T-helper 2 cell treated with Interferon-gamma antibody and Interleukin-4, amounts not matched to agents 5 μg/mL and 100 μg/mL, for 36 hours (primary cell): Measurements from ENCODE around the gene LYPLA2.
"Not testable (repeated sequence)": the region's sequence is repeated elsewhere in the genome, so short reads cannot be mapped to it uniquely, and the experiment has no call there.

Experiments
- DNase-seq: peaks from one replicate; pipeline ENCODE4 v3.0.0; 2021; ENCODE audit warnings: low spot score
- H3K27ac Mint-ChIP-seq: one replicate; pipeline ENCODE4 v1.8.0; 2021; ENCODE audit warnings: mild to moderate bottlenecking, mixed read lengths
- H3K27me3 Mint-ChIP-seq: one replicate; pipeline ENCODE4 v1.8.0; 2021; ENCODE audit warnings: low read depth, mixed read lengths
- H3K36me3 Mint-ChIP-seq: one replicate; pipeline ENCODE4 v1.8.0; 2021; ENCODE audit warnings: low read depth, mixed read lengths
- H3K4me1 Mint-ChIP-seq: one replicate; pipeline ENCODE4 v1.8.0; 2021; ENCODE audit warnings: low read depth, mixed read lengths
- H3K4me3 Mint-ChIP-seq: one replicate; pipeline ENCODE4 v1.8.0; 2022; ENCODE audit warnings: mild to moderate bottlenecking, moderate library complexity, mixed read lengths
- H3K9me3 Mint-ChIP-seq: one replicate; pipeline ENCODE4 v1.8.0; 2021; ENCODE audit warnings: mixed read lengths

LYPLA2 gene

GRCh38 chr1:23824711-23825075, 33.7 kb downstream of the LYPLA2 start:
- H3K4me3 Mint-ChIP-seq = peak overlapping the region; percentile 94
- H3K9me3 Mint-ChIP-seq = no peaks in the 10 kb centered on the region
- peaks cover 2% of the 10 kb centered on the region for H3K36me3 Mint-ChIP-seq
- H3K27me3 Mint-ChIP-seq = no peaks in the 10 kb centered on the region
- peak overlapping the region; percentile 90 for H3K27ac Mint-ChIP-seq
- H3K4me1 Mint-ChIP-seq = peaks cover 15% of the 10 kb centered on the region
- DNase-seq = no peak

- peaks cover 2% of the 10 kb centered on the region for H3K36me3 Mint-ChIP-seq
- H3K4me3 Mint-ChIP-seq = peak within 1 kb of the TSS; percentile 94
- no peaks in the 10 kb centered on the region for H3K9me3 Mint-ChIP-seq
- H3K4me1 Mint-ChIP-seq = peaks cover 15% of the 10 kb centered on the region
- no peaks in the 10 kb centered on the region for H3K27me3 Mint-ChIP-seq
- peak; percentile 87 for DNase-seq
- H3K27ac Mint-ChIP-seq = peak within 1 kb of the TSS; percentile 90
These were observed 34.3 kb downstream of the LYPLA2 start, which contains the start of gene HMGCL for GRCh38 chr1:23825076-23825761. TSS of gene HMGCL (minus strand) at chr1:23825429. CDS start at chr1:23825415, 14 bp downstream.

GRCh38 chr1:23825762-23826522, 35.0 kb downstream of the LYPLA2 start:
- H3K36me3 Mint-ChIP-seq = peaks cover 2% of the 10 kb centered on the region
- peaks cover 15% of the 10 kb centered on the region for H3K4me1 Mint-ChIP-seq
- peak overlapping the region; percentile 90 for H3K27ac Mint-ChIP-seq
- no peaks in the 10 kb centered on the region for H3K27me3 Mint-ChIP-seq
- H3K9me3 Mint-ChIP-seq = no peaks in the 10 kb centered on the region
- no peak for DNase-seq
- peak overlapping the region; percentile 94 for H3K4me3 Mint-ChIP-seq

GRCh38 chr1:23826590-23826989, 35.6 kb downstream of the LYPLA2 start:
- H3K36me3 Mint-ChIP-seq, H3K4me3 Mint-ChIP-seq, H3K9me3 Mint-ChIP-seq, DNase-seq, H3K27me3 Mint-ChIP-seq, H3K27ac Mint-ChIP-seq: not testable (repeated sequence)
- H3K4me1 Mint-ChIP-seq = peaks cover 15% of the 10 kb centered on the region

GRCh38 chr1:23827717-23828116, 36.8 kb downstream of the LYPLA2 start:
- H3K4me3 Mint-ChIP-seq = no peak overlapping the region
- DNase-seq = no peak
- H3K27ac Mint-ChIP-seq = no peak overlapping the region
- H3K36me3 Mint-ChIP-seq = peaks cover 2% of the 10 kb centered on the region
- H3K9me3 Mint-ChIP-seq = no peaks in the 10 kb centered on the region
- peaks cover 2% of the 10 kb centered on the region for H3K27me3 Mint-ChIP-seq
- H3K4me1 Mint-ChIP-seq = peaks cover 13% of the 10 kb centered on the region

- not testable (repeated sequence) for H3K27ac Mint-ChIP-seq, H3K9me3 Mint-ChIP-seq, H3K27me3 Mint-ChIP-seq, H3K36me3 Mint-ChIP-seq, H3K4me3 Mint-ChIP-seq, DNase-seq
- peaks cover 11% of the 10 kb centered on the region for H3K4me1 Mint-ChIP-seq
These were observed 43.2 kb downstream of the LYPLA2 start for GRCh38 chr1:23834156-23834555.

GRCh38 chr1:23836037-23836436, 45.1 kb downstream of the LYPLA2 start:
- Mint-ChIP-seq H3K27ac (no peak overlapping the region), H3K36me3 (no peaks in the 10 kb centered on the region), H3K27me3 (peaks cover 5% of the 10 kb centered on the region), H3K9me3 (no peaks in the 10 kb centered on the region), H3K4me3 (no peak overlapping the region), H3K4me1 (peaks cover 11% of the 10 kb centered on the region)
- no peak for DNase-seq

- H3K27me3 Mint-ChIP-seq = peaks cover 3% of the 10 kb centered on the region
- H3K4me3 Mint-ChIP-seq = peak overlapping the region; percentile 83
- no peak for DNase-seq
- H3K9me3 Mint-ChIP-seq = no peaks in the 10 kb centered on the region
- no peak overlapping the region for H3K27ac Mint-ChIP-seq
- H3K36me3 Mint-ChIP-seq = no peaks in the 10 kb centered on the region
- peaks cover 11% of the 10 kb centered on the region for H3K4me1 Mint-ChIP-seq
These were observed 47.0 kb downstream of the LYPLA2 start for GRCh38 chr1:23837908-23838307.

- H3K27ac Mint-ChIP-seq = no peak overlapping the region
- H3K4me3 Mint-ChIP-seq = peak overlapping the region; percentile 83
- no peaks in the 10 kb centered on the region for H3K36me3 Mint-ChIP-seq
- H3K4me1 Mint-ChIP-seq = peaks cover 11% of the 10 kb centered on the region
- no peaks in the 10 kb centered on the region for H3K9me3 Mint-ChIP-seq
- peaks cover 3% of the 10 kb centered on the region for H3K27me3 Mint-ChIP-seq
- DNase-seq = peak; percentile 56
These were observed 47.5 kb downstream of the LYPLA2 start for GRCh38 chr1:23838401-23838866.

- Mint-ChIP-seq H3K27me3 (no peaks in the 10 kb centered on the region), H3K4me1 (no peaks in the 10 kb centered on the region), H3K36me3 (peaks cover 20% of the 10 kb centered on the region), H3K27ac (no peak overlapping the region), H3K4me3 (no peak overlapping the region), H3K9me3 (peaks cover 8% of the 10 kb centered on the region)
- DNase-seq = no peak
These were observed 52.7 kb downstream of the LYPLA2 start for GRCh38 chr1:23843644-23844043.
